GM23248 (cell line): ENCODE results near the gene DCDC2B. TPM values are rescaled to one million over a fixed set of nuclear protein-coding genes. Genes with fewer than 3 reads are reported as not detected.

Experiments used
- DNase-seq: peaks from one replicate; pipeline ENCODE4 v3.0.0-alpha.2; 2015
- H2AFZ ChIP-seq: fragments of 200-600 bp; sonication (generic); 2 replicates; pipeline ENCODE4 v1.6.1; 2016; ENCODE audit warnings: antibody characterized with exemption
- H3F3A ChIP-seq: fragments of 200-600 bp; sonication (generic); 2 replicates; pipeline ENCODE4 v1.6.1; 2016; ENCODE audit warnings: mild to moderate bottlenecking, antibody characterized with exemption, mixed run types; ENCODE audit not compliant: insufficient read depth
- H3K27ac ChIP-seq: fragments of 200-600 bp; sonication (generic); 2 replicates; pipeline ENCODE4 v1.5.1; 2016; ENCODE audit warnings: mild to moderate bottlenecking
- H3K27me3 ChIP-seq: fragments of 200-600 bp; sonication (generic); replicated peaks from 2 replicates; pipeline ENCODE4 v1.6.1; 2016; ENCODE audit warnings: mild to moderate bottlenecking; ENCODE audit not compliant: insufficient read depth
- H3K36me3 ChIP-seq: fragments of 200-600 bp; sonication (generic); 2 replicates; pipeline ENCODE4 v1.6.1; 2016; ENCODE audit warnings: low read depth, mild to moderate bottlenecking
- H3K4me1 ChIP-seq: fragments of 200-600 bp; sonication (generic); 2 replicates; pipeline ENCODE4 v1.6.1; 2016; ENCODE audit warnings: mild to moderate bottlenecking; ENCODE audit not compliant: insufficient read depth
- H3K4me2 ChIP-seq: fragments of 200-600 bp; sonication (generic); one replicate; pipeline ENCODE4 v1.6.1; 2016; ENCODE audit warnings: mild to moderate bottlenecking; ENCODE audit not compliant: unreplicated experiment
- H3K4me3 ChIP-seq: fragments of 200-600 bp; sonication (generic); 2 replicates; pipeline ENCODE4 v1.5.1; 2016; ENCODE audit warnings: mild to moderate bottlenecking
- H3K79me2 ChIP-seq: fragments of 200-600 bp; sonication (generic); 2 replicates; pipeline ENCODE4 v1.6.1; 2016; ENCODE audit warnings: mild to moderate bottlenecking; ENCODE audit not compliant: insufficient read depth
- H3K9ac ChIP-seq: fragments of 200-600 bp; sonication (generic); 2 replicates; pipeline ENCODE4 v1.6.1; 2016; ENCODE audit warnings: mild to moderate bottlenecking
- H3K9me2 ChIP-seq: fragments of 200-600 bp; sonication (generic); 2 replicates; pipeline ENCODE4 v1.6.1; 2016; ENCODE audit warnings: mixed run types, mild to moderate bottlenecking, moderate library complexity; ENCODE audit not compliant: insufficient read depth
- H3K9me3 ChIP-seq: fragments of 200-600 bp; sonication (generic); one replicate; pipeline ENCODE4 v1.6.1; 2017; ENCODE audit warnings: low read depth
- H4K20me1 ChIP-seq: fragments of 200-600 bp; sonication (generic); 2 replicates; pipeline ENCODE4 v1.6.0; 2016; ENCODE audit not compliant: insufficient read depth
- EZH2 ChIP-seq: fragments of 200-600 bp; sonication (generic); IDR thresholded peaks from 2 replicates; pipeline ENCODE4 v1.6.1; 2018; ENCODE audit warnings: antibody characterized with exemption, mild to moderate bottlenecking; ENCODE audit not compliant: insufficient read depth, poor library complexity, severe bottlenecking
- EZH2phosphoT487 ChIP-seq: fragments of 200-600 bp; sonication (generic); IDR thresholded peaks from 2 replicates; pipeline ENCODE4 v1.6.1; 2018; ENCODE audit warnings: antibody characterized with exemption, moderate library complexity, mild to moderate bottlenecking, low read depth; ENCODE audit not compliant: insufficient read depth
- WGBS, 2 experiments: methylation state at CpG; one replicate each; pipeline ENCODE4 v1.1.6; 2015 to 2017; ENCODE audit warnings: low lambda C conversion rate in 2 of 2, low coverage in 1 of 2; ENCODE audit errors: missing lambda C conversion rate in 2 of 2; 5-methylcytosine and 5-hydroxymethylcytosine counted together
- in situ Hi-C: fragments of 300-500 bp; cut with MboI; formaldehyde crosslinking; loops from 2 replicates; pipeline ENCODE4 v1.15.0; 2020
- polyA plus RNA-seq: library from polyadenylated mRNA; unstranded; fragments of >200 nt; fragmentation: Nextera tagmentation; extraction: Ambion mirVana; gene quantifications from 2 replicates; pipeline ENCODE4 v1.2.1, GENCODE V29; 2016
- total RNA-seq: library from RNA; depleted of rRNA; stranded (reverse); fragments of >200 nt; shearing (Covaris generic); gene quantifications from 2 replicates; pipeline ENCODE4 v1.2.3, GENCODE V29; 2014

The DCDC2B gene
- total and polyA plus RNA-seq, 2 experiments from 2014 or later, result 0.21 TPM; not detected in 1

GRCh38 chr1:32205401-32206370 lies 3.2 kb upstream of the DCDC2B start, which contains the start of gene IQCC:
Gene IQCC, plus strand, starts transcription at chr1:32205671. Its CDS starts 11 bp downstream, at chr1:32205682.
- H3K27me3 ChIP-seq, result no peaks in the 10 kb centered on the region
- H3K27ac ChIP-seq, result peak within 1 kb of the TSS; percentile 18; the same call in 1 of the 2 replicates
- peak within 1 kb of the TSS; percentile 91 for H3K4me2 ChIP-seq
- H3K79me2 ChIP-seq, result no peaks in the 10 kb centered on the region
- TF ChIP-seq EZH2phosphoT487 (no peak), EZH2 (no peak)
- no peaks in the 10 kb centered on the region for H3K36me3 ChIP-seq
- peaks cover 9% of the 10 kb centered on the region; the same call in 1 of the 2 replicates for H3K4me1 ChIP-seq
- peak; percentile 96 for DNase-seq
- peak within 1 kb of the TSS; percentile 79 for H2AFZ ChIP-seq
- no peaks in the 10 kb centered on the region for H4K20me1 ChIP-seq
- in situ Hi-C loops, result no loop called here
- WGBS, 2 experiments, result 2% methylated on average over 73 to 77 of the region's 77 CpGs
- 0 out of 2 replicates have a peak, but pooled peaks cover 5% of the 10 kb centered on the region for H3F3A ChIP-seq
- peak within 1 kb of the TSS; percentile 79 for H3K4me3 ChIP-seq
- no peaks in the 10 kb centered on the region for H3K9me2 ChIP-seq
- H3K9me3 ChIP-seq, result no peaks in the 10 kb centered on the region
- peak within 1 kb of the TSS; percentile 88 for H3K9ac ChIP-seq

- H3K27me3 ChIP-seq, result no peaks in the 10 kb centered on the region
- H4K20me1 ChIP-seq, result no peaks in the 10 kb centered on the region
- WGBS, 2 experiments, result 78 to 84% methylated on average over 6 of the region's 6 CpGs
- TF ChIP-seq EZH2, result no peak
- TF ChIP-seq EZH2phosphoT487, result no peak
- DNase-seq, result no peak
- in situ Hi-C loops, result no loop called here
- no peaks in the 10 kb centered on the region for H3K9me3 ChIP-seq
- H3K79me2 ChIP-seq, result no peaks in the 10 kb centered on the region
- 0 out of 2 replicates have a peak, but pooled peaks cover 5% of the 10 kb centered on the region for H3F3A ChIP-seq
- H3K9ac ChIP-seq, result no peak overlapping the region
- H2AFZ ChIP-seq, result no peak overlapping the region
- H3K9me2 ChIP-seq, result no peaks in the 10 kb centered on the region
- no peak overlapping the region for H3K4me3 ChIP-seq
- H3K4me1 ChIP-seq, result no peaks in the 10 kb centered on the region
- no peak overlapping the region for H3K4me2 ChIP-seq
- H3K36me3 ChIP-seq, result no peaks in the 10 kb centered on the region
- no peak overlapping the region for H3K27ac ChIP-seq
These were observed 420 bp upstream of the DCDC2B start for GRCh38 chr1:32208469-32208868.

DNA sequence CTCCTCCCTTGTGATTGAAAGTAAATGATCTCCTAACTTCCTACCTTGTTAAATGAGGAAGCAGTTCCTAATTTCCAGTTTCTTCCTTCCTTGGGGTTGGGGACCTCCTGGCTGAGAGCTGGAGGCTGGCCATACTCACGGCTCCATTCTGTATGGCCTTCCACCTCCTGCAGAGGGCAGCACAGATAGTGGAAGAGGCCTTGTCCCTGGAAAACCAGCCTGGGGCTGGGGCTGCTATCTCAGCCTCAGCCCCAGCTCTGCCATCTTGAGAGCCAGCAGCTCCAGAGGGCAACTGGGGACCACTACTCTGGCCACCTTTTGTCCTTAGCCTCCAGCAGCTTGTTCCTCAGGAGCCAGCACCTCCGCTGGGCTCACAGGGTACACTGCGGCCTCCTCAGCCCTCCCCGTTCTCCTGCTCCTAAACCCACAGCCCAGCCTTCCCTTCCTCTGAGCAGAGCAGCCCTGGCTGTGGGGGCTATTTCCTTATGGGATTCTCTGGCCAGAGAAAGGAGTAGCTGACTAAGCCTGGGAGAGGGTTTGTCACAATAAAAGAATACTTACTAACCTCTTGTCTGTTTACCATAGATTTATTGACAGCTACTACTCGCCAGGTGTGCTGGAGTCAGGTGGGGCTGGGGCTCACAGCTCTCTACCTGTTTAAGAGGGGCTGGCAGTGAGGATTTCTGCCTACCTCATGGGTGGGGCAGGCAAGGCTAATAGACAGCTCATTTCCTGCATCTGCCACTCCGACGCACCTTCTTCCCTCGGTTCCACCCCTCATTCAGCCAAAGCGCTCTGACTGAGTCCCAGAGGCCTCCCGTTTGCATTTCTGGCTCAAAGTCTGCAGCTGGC lies 7.0 kb downstream of the DCDC2B start:
- no peaks in the 10 kb centered on the region for H3K9me2 ChIP-seq
- H3F3A ChIP-seq, result no peaks in the 10 kb centered on the region
- no peak overlapping the region for H3K27ac ChIP-seq
- peaks cover 9% of the 10 kb centered on the region for H3K4me1 ChIP-seq
- H3K36me3 ChIP-seq, result peaks cover 5% of the 10 kb centered on the region; the same call in 1 of the 2 replicates
- WGBS, 2 experiments, result 85% methylated on average over 10 of the region's 10 CpGs
- H2AFZ ChIP-seq, result no peak overlapping the region
- no peaks in the 10 kb centered on the region for H3K9me3 ChIP-seq
- no peak overlapping the region for H3K4me2 ChIP-seq
- TF ChIP-seq EZH2phosphoT487 (no peak), EZH2 (no peak)
- DNase-seq, result peak; percentile 85
- H4K20me1 ChIP-seq, result no peaks in the 10 kb centered on the region
- no peak overlapping the region for H3K9ac ChIP-seq
- H3K27me3 ChIP-seq, result no peaks in the 10 kb centered on the region
- in situ Hi-C loops, result no loop called here
- H3K79me2 ChIP-seq, result peaks cover 19% of the 10 kb centered on the region
- H3K4me3 ChIP-seq, result no peak overlapping the region

GRCh38 chr1:32216566-32216965 lies 7.7 kb downstream of the DCDC2B start:
- Histone ChIP-seq H3K4me3 (no peak overlapping the region), H3K4me2 (no peak overlapping the region), H3K4me1 (peaks cover 16% of the 10 kb centered on the region), H3K27me3 (no peaks in the 10 kb centered on the region), H3F3A (no peaks in the 10 kb centered on the region), H3K27ac (no peak overlapping the region), H3K9me2 (no peaks in the 10 kb centered on the region), H3K9me3 (no peaks in the 10 kb centered on the region), H3K79me2 (peaks cover 26% of the 10 kb centered on the region), H3K9ac (no peak overlapping the region), H3K36me3 (peaks cover 5% of the 10 kb centered on the region; the same call in 1 of the 2 replicates), H2AFZ (no peak overlapping the region), H4K20me1 (no peaks in the 10 kb centered on the region)
- in situ Hi-C loops, result no loop called here
- TF ChIP-seq EZH2, result no peak
- TF ChIP-seq EZH2phosphoT487, result no peak
- 96 to 98% methylated on average over 5 of the region's 5 CpGs for WGBS, 2 experiments
- DNase-seq, result no peak
